VCaP (cell line): Measurements from ENCODE around the gene ZNF691.

Experiments used
- H3K27ac ChIP-seq: fragments of 450-650 bp; 2 replicates; pipeline ENCODE4 v1.5.1; 2017
- TF ChIP-seq, protein P1 (sequence below): fragments of 450-650 bp; conservative IDR thresholded peaks from 2 replicates; pipeline ENCODE4 v1.5.1; 2017; ENCODE audit warnings: mild to moderate bottlenecking, moderate library complexity

ZNF691 gene

DNA sequence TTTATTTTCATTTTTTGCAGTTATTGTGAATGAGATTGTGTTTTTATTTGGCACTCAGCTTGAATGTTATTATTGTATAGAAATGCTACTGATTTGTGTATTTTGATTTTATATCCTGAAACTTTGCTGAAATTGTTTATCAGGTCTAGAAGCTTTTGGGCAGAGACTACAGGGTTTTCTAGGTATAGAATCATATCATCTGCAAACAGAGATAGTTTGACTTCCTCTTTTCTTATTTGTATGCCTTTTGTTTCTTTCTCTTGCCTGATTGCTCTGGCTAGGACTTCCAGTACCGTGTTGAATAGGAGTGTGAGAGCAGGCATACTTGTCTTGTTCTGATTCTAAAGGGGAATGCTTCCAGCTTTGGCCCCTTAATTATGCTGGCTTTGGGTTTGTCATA, 27.3 kb downstream of the ZNF691 start:
- no peak overlapping the region for H3K27ac ChIP-seq
- TF ChIP-seq, protein P1, sequence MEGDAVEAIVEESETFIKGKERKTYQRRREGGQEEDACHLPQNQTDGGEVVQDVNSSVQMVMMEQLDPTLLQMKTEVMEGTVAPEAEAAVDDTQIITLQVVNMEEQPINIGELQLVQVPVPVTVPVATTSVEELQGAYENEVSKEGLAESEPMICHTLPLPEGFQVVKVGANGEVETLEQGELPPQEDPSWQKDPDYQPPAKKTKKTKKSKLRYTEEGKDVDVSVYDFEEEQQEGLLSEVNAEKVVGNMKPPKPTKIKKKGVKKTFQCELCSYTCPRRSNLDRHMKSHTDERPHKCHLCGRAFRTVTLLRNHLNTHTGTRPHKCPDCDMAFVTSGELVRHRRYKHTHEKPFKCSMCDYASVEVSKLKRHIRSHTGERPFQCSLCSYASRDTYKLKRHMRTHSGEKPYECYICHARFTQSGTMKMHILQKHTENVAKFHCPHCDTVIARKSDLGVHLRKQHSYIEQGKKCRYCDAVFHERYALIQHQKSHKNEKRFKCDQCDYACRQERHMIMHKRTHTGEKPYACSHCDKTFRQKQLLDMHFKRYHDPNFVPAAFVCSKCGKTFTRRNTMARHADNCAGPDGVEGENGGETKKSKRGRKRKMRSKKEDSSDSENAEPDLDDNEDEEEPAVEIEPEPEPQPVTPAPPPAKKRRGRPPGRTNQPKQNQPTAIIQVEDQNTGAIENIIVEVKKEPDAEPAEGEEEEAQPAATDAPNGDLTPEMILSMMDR = no peak

GRCh38 chr1:42876009-42876408, 29.6 kb downstream of the ZNF691 start:
- H3K27ac ChIP-seq = no peak overlapping the region
- TF ChIP-seq, protein P1 = no peak

DNA sequence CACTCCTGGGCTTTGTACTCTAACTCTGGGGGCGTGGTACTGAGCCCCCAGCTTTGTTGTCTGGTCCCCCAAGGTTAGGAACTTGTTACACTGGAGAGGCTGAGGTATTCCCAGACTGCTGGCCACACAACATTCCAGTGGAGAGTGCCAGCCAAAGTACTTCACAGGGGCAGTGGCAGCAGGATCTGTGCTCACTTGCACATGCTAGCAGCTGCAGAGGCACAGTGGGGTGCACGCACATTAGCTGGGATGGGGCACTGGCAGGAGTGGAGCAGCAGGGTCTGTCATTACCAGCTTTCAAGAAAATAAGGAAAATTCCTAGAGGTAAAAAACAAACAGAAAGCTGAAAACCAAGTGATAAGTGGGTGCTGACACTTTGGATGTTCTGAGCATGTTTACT, 31.0 kb downstream of the ZNF691 start:
- TF ChIP-seq, protein P1 = no peak
- no peak overlapping the region for H3K27ac ChIP-seq

GRCh38 chr1:42880384-42880783, 34.0 kb downstream of the ZNF691 start:
- TF ChIP-seq, protein P1 = no peak
- H3K27ac ChIP-seq = no peak overlapping the region

DNA sequence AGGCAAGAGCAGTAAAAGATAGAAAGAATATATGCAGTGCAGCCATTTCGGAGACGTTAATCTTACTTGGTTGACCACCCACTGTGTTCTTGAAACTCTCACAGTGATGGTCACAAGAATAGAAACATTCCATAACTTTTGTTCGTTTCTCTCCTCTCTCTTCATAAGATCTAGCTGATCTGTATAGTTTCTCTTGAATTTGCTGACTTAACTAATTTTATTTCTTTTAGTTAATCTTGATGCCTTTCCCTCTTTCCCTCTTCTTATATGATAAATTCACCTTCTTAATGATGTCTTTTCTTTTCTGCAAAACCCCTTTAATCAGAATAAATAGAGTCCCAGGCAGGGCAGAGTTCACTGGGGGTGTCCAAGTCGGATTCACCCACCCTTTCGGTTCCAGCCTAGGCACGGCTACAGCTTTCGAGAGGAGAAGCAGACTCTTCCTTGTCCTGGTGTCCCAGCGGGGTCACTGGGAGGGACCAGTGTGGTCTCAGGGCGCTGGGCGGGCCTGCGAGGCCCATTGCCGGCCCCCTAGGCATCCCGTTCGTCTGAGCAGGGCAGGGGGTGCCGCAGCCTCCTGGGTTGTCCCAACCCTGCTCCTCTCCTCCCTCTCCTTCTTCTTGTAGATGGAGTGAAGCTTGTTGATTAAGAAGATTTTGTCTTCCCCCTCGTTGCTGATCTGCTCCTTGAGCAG, 39.8 kb downstream of the ZNF691 start:
- TF ChIP-seq, protein P1 = no peak
- H3K27ac ChIP-seq = no peak overlapping the region

DNA sequence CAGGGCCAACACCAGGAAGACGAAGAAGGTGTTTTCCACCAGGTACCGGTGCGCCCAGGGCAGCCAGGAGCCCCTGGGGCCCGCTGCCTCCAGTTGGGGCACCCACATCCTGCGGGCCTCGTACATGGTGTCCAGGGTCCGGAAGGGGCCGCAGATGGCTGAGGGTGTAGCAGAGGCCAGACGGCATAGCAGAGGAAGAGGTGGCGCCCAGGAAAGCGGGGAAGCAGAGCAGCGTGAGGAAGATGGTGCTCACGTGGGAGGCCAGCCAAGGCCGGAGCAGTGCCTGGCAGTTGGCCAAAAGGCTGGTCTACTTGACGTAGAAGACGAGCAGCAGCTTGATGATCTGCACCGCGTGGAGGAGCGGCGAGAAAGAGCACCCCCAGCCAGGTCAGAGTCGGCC, 40.4 kb downstream of the ZNF691 start:
- TF ChIP-seq, protein P1 = no peak
- H3K27ac ChIP-seq = no peak overlapping the region

DNA sequence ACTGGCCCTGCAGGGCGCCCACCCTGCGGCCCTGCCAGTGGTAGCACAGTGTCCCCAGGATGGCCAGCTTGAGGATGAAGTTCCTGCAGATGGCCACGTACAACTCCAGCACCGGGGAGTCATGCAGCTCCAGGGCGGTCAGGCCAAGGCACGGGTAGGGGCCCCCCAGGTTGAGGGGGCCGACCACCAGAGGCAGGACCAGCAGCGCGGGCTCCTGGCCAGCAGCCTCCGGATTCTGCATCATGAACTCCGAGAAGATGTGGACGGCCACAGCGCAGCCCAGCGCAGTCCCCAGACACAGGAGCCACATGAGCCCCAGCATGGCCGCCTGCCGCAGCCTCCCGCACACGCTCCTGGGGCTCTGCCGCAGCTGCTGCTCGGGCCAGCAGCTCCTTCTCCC, 41.0 kb downstream of the ZNF691 start:
- no peak overlapping the region for H3K27ac ChIP-seq
- TF ChIP-seq, protein P1 = no peak
